SU-DHL-6 (cell line): ENCODE data around the gene RBCK1.
"Not testable (repeated sequence)": the region's sequence is repeated elsewhere in the genome, so short reads cannot be mapped to it uniquely, and the experiment has no call there.

Experiments used
- H2AFZ ChIP-seq: fragments of 200-600 bp; sonication (generic); 2 replicates; pipeline ENCODE4 v1.6.1; 2014; ENCODE audit warnings: low read depth, mild to moderate bottlenecking, moderate library complexity, mixed read lengths, antibody characterized with exemption, low read length; ENCODE audit not compliant: severe bottlenecking
- H3F3A ChIP-seq: fragments of 200-600 bp; shearing (Covaris generic); 2 replicates; pipeline ENCODE4 v1.6.0; 2016; ENCODE audit warnings: antibody characterized with exemption, mild to moderate bottlenecking; ENCODE audit not compliant: insufficient read depth
- H3K27ac ChIP-seq: fragments of 200-600 bp; sonication (generic); 2 replicates; pipeline ENCODE4 v1.5.1; 2016; ENCODE audit warnings: low read depth, mild to moderate bottlenecking, low read length, moderate library complexity, mixed read lengths
- H3K27me3 ChIP-seq: fragments of 200-600 bp; sonication (generic), shearing (Covaris generic); 2 replicates; pipeline ENCODE4 v1.6.0; 2014; ENCODE audit warnings: mild to moderate bottlenecking, low read length
- H3K36me3 ChIP-seq: fragments of 200-600 bp; sonication (generic); 2 replicates; pipeline ENCODE4 v1.6.1; 2014; ENCODE audit warnings: mild to moderate bottlenecking, low read length, mixed read lengths
- H3K4me2 ChIP-seq: fragments of 300-600, 200-600 bp; shearing (Covaris generic), sonication (generic); 2 replicates; pipeline ENCODE4 v1.6.0; 2014; ENCODE audit warnings: low read length, low read depth, mild to moderate bottlenecking; ENCODE audit not compliant: poor library complexity, severe bottlenecking
- H3K4me3 ChIP-seq: fragments of 200-600 bp; sonication (generic); 2 replicates; pipeline ENCODE4 v1.5.1; 2014; ENCODE audit warnings: antibody characterized with exemption, low read length, mild to moderate bottlenecking, mixed read lengths; ENCODE audit not compliant: insufficient read depth, poor library complexity, severe bottlenecking
- H3K79me2 ChIP-seq: fragments of 200-600 bp; sonication (generic); 2 replicates; pipeline ENCODE4 v1.6.1; 2014; ENCODE audit warnings: mild to moderate bottlenecking, low read length, moderate library complexity; ENCODE audit not compliant: insufficient read depth
- H3K9ac ChIP-seq: fragments of 200-600 bp; sonication (generic); 2 replicates; pipeline ENCODE4 v1.7.0; 2014; ENCODE audit warnings: mild to moderate bottlenecking, low read length
- H3K9me2 ChIP-seq: fragments of 200-600 bp; sonication (generic); replicated peaks from 2 replicates; pipeline ENCODE4 v1.6.1; 2014; ENCODE audit warnings: low read length; ENCODE audit not compliant: insufficient read depth
- H3K9me3 ChIP-seq: fragments of 200-600 bp; sonication (generic); 2 replicates; pipeline ENCODE4 v1.6.1; 2014; ENCODE audit warnings: low read length, mixed read lengths; ENCODE audit not compliant: insufficient read depth
- H4K20me1 ChIP-seq: fragments of 200-600 bp; sonication (generic); 2 replicates; pipeline ENCODE4 v1.6.1; 2014; ENCODE audit warnings: low read depth, mild to moderate bottlenecking, antibody characterized with exemption, low read length, moderate library complexity, mixed read lengths
- CTCF ChIP-seq: fragments of 200-600 bp; sonication (generic); IDR thresholded peaks from one replicate; pipeline ENCODE4 v1.5.1; 2017; ENCODE audit warnings: antibody characterized with exemption, mild to moderate bottlenecking, low read length, moderate library complexity; ENCODE audit not compliant: insufficient read depth, poor library complexity, severe bottlenecking
- EZH2phosphoT487 ChIP-seq: fragments of 200-600 bp; sonication (generic), shearing (Covaris generic); conservative IDR thresholded peaks from 2 replicates; pipeline ENCODE4 v1.6.1; 2018; ENCODE audit warnings: mild to moderate bottlenecking, antibody characterized with exemption, low read length, moderate library complexity, mixed read lengths

Gene RBCK1

GRCh38 chr20:383889-384288 is 24.2 kb upstream of the RBCK1 start:
- Histone ChIP-seq H3K9me2 (no peaks in the 10 kb centered on the region), H4K20me1 (no peaks in the 10 kb centered on the region), H3F3A (no peaks in the 10 kb centered on the region; the same call in 1 of the 2 replicates), H3K9ac (no peak overlapping the region), H3K36me3 (no peaks in the 10 kb centered on the region), H2AFZ (no peak overlapping the region), H3K27me3 (no peaks in the 10 kb centered on the region), H3K9me3 (no peaks in the 10 kb centered on the region), H3K4me3 (no peak overlapping the region), H3K79me2 (no peaks in the 10 kb centered on the region), H3K4me2 (no peak overlapping the region), H3K27ac (no peak overlapping the region)
- TF ChIP-seq CTCF (no peak), EZH2phosphoT487 (no peak)

- Histone ChIP-seq H2AFZ (no peak overlapping the region), H3K79me2 (no peaks in the 10 kb centered on the region), H3K4me2 (no peak overlapping the region), H3F3A (no peaks in the 10 kb centered on the region; the same call in 1 of the 2 replicates), H3K36me3 (no peaks in the 10 kb centered on the region), H3K9ac (no peak overlapping the region), H3K27me3 (no peaks in the 10 kb centered on the region), H4K20me1 (no peaks in the 10 kb centered on the region), H3K9me2 (no peaks in the 10 kb centered on the region), H3K4me3 (no peak overlapping the region), H3K27ac (no peak overlapping the region), H3K9me3 (no peaks in the 10 kb centered on the region)
- TF ChIP-seq EZH2phosphoT487, result no peak
- TF ChIP-seq CTCF, result no peak
Observed at GRCh38 chr20:384723-385122, 23.4 kb upstream of the RBCK1 start.

GRCh38 chr20:385448-385847 is 22.7 kb upstream of the RBCK1 start:
- no peak overlapping the region for H2AFZ ChIP-seq
- no peaks in the 10 kb centered on the region for H3K27me3 ChIP-seq
- H3K9me2 ChIP-seq, result no peaks in the 10 kb centered on the region
- no peak for TF ChIP-seq CTCF
- no peak for TF ChIP-seq EZH2phosphoT487
- H3K4me3 ChIP-seq, result no peak overlapping the region
- H3F3A ChIP-seq, result no peaks in the 10 kb centered on the region; the same call in 1 of the 2 replicates
- no peaks in the 10 kb centered on the region for H4K20me1 ChIP-seq
- H3K27ac ChIP-seq, result no peak overlapping the region
- H3K36me3 ChIP-seq, result no peaks in the 10 kb centered on the region
- no peaks in the 10 kb centered on the region for H3K79me2 ChIP-seq
- no peaks in the 10 kb centered on the region for H3K9me3 ChIP-seq
- H3K4me2 ChIP-seq, result no peak overlapping the region
- H3K9ac ChIP-seq, result no peak overlapping the region

- H3K36me3 ChIP-seq, H3K79me2 ChIP-seq: not testable (repeated sequence)
Observed at GRCh38 chr20:386634-387033, 21.5 kb upstream of the RBCK1 start.

More at GRCh38 chr20:386634-387033, 21.5 kb upstream of the RBCK1 start:
- not testable (repeated sequence) for H3K4me2 ChIP-seq, H3K9me2 ChIP-seq, H2AFZ ChIP-seq, H3K27ac ChIP-seq, H3K27me3 ChIP-seq, H3F3A ChIP-seq, H4K20me1 ChIP-seq, H3K9me3 ChIP-seq, H3K9ac ChIP-seq, H3K4me3 ChIP-seq
